D341Med (cell line): ENCODE measurements around the gene HCFC1R1.

ENCODE experiments used
- DNase-seq: peaks from one replicate; pipeline ENCODE4 v3.0.0; 2012; ENCODE audit warnings: low spot score

Gene HCFC1R1

DNA sequence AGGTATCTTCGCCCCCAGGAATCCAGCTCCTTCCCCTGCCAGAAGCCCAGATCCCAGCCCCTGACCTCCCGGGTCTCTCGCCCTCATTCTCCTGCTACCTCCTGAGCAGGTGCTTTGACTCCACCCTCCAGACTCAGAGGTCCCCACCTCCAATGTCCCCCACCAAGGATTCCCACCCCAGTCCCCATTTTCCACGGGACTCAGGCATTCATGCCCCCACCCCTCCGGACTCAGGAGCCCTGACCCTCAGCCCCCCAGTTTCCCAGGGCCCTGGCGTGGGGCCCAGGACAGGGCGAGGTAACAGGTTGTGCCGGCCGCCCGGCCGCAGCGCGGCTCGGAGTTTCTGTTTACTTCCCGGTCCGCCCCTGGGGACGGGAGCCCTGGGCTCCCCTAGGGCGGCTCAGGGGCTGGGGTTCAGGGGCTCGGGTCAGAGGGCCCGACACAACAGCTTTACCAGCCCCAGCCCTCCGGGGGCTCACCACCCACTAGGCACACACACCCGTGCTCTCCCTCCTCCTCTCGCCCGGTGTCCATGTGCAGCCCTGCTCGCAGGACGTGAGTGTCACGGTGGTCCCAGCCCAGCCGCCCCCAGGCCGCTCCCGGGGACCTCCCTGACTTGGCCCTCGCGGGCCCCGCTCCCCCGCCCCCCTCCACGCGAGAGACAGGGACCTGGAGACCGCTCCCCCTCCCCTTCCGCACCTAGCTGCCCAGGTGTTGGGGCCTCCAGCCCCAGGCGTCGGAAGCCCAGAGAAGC lies 12.4 kb upstream of the HCFC1R1 start:
- DNase-seq = no peak

DNA sequence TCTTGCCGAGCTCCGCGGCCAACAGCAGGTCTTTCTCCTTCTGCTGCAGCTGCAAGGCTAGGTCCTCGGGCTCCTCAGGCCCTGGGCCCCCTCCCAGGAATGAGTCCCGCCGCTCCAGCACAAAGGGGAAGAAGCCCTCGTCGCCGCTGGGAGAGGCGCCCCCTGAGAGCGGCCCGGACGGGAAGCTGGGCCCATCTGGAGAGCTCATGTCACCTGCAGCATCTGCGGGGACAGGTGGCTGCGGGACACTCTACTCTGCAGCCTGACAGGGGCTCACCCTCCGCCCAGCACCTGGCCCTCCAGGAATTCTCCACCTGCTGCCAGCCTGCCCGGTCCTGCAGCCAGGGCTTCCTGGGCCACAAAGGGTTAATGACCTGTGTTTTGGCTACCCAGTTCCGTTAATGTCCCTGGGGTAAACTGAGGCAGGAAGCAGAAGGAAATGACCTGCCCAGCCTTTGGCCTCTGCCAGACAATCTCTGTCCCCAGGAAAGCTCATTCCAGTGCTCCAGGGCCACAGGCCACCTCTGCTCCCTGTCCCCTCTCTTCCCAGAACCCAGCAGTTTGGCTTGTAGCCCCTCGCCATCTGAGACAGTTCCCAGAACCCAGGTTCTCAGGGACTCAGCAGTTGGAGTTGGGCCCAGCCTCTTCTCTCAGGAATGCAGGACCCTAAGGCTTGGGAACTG lies 11.7 kb upstream of the HCFC1R1 start:
- no peak for DNase-seq

DNA sequence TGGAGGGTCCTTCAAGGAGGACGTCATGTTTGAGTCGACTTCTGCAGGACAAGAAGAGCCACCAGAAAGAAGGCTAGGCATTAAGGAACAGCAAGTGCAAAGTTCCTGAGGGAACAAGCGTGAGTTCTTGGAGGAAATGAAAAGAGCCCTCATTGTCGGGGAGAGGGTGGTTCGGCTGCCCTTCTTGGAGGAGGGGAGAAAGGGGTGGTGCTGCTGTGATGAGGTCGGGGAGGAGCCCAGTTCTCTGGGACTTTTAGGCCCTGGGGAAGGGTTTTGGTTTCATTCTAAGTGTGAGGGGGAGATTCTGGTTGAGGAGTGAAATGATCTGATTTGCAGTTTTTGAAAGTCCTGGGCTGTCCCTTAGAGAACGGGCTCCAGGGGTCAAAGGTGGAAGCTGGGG lies 8.9 kb upstream of the HCFC1R1 start:
- no peak for DNase-seq

DNA sequence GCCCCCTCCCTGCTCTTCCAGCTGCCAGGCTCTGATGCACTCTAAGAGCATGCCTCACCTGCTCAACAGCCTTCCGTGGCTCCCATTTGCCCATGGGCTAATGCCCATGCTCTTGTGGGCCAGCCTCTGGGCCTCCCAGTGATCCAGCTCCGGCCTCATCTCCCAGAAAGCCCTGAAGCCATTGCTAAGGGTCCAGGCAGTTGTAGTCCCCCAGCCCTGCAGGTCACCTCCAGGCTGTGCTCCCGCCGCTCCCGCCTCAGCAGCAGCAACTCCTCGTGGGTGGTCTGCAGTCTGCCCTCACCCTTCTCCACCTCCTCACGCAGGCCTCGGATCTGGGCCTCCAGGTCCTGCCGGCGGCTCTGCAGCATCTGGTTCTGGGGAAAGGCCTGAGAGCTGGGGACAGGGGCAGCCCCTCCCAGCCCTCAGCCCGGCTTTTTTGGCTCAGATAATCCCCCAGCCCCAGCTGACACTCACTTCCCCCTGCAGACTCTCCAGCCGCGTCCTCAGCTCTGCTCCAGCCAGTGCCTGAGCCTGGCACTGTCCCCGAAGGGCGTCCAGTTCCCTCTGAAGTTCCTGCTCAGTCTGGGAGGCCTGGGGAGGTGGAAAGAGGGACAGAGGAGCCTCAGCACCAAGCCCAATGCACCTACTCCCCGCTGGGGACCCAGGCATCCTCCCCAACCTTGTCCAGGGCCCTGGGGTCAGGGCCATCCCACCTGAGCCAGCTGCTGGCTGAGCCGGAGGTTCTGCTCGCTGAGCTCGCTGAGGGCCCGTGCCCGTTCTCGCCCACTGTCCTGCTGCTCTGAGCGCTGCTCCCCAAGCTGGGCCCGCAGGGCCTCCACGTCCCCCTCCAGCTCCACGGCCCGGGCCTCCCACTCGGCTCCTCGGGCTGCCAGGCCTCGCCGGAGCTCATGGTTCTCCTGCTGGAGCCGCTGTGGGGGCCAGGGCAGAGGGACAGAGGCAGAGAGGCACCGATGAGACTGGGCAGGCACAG lies 6.8 kb upstream of the HCFC1R1 start:
- DNase-seq = no peak

DNA sequence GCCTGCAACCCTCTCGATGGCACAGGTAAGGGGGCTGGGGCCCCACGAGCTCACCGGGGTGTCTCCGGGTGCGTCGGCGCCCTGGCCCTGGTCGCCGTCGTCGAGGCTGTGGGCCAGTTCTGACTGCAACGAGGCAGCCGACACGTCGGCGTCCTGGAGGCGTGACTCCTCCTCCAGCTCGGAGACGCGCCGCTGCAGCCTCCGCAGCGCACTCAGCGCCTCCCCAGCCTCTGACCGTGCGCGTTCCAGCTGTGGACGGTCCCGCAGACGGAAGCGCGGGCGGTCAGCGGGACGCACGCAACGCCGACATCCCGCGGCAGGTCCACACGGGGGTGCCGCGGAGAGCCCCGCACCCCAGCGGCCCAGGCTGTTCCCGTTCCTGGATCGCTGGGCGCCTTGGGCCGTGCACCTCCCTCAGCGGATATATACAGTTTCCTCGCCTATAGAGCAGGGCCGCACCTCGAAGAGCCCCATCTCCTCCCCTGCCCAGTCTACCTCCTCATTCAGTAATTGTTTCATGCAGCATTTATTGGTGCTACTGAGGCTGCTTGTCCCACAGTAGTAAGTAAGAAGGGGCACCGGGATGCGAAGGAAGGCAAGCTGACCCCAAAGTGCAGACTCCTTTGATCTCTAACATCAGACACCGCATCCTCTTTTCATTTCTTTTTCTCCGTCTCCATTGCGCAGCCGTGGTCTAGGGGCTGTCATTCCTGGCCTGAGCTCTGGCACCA lies 5.9 kb upstream of the HCFC1R1 start:
- DNase-seq = no peak

DNA sequence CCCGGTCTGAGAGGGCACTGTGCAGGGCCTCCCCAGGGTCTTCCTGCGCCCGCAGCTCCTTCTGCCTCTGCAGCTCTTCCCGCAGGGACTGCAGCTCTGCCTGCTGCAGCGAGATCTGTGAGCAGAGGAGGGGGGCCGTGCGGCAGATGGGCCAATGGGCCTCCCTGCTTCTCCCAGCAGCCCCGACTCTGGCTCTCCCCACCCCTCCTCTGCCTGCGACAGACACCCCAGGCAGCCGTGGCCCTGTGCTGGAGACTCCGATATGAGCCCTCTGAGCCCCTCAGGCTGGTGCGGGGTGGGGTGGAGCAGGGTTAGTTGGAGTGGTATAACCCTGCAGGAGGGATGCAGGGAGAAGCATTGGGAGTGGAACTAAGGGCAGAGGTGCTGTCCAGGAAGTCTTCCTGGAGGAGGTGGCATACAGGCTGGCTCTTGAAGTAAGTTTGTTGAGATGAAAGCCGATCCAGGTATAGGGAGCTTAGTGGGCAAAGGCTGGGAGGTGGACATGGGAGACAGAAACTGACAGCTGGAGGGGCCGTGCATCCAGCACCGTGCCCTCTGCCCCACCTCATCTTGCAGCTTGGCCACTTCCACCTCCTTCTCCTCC lies 5.1 kb upstream of the HCFC1R1 start:
- DNase-seq = no peak

DNA sequence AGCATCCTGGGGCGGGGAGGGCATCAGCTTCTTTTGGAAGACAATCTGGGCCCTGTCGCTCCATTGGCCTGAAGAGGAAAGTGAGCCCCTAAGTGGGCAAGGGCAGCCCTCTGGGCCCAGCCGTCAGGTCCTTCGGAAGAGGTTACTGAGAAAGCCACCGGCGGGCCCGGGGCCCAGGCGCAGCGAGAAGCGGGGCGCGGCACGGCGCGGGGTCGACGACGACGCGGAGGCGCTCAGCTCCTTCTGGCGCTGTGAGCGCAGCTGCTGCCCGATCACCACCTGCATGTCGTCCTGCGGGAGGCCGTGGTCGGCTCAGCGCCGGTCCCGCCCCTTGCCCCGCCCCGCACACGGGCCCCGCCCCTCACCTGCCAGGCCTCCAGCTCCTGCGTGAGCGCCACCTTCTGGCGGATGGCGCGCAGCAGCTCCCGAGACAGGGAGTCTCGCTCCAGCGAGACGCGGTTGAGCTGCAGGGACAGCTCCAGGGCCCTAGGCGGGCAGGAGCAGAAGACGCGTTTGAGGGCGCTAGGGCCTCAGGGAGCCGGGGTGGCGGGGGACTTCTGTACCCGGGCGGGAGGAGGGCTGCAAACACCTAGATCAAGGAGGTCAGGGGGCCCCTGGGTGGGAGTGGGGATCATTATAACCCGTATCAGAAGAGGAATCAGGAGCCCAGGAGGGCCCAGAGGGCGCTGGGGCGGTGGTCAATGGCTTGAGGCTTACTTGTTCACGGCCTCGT lies 4.4 kb upstream of the HCFC1R1 start:
- peak; percentile 94 for DNase-seq

DNA sequence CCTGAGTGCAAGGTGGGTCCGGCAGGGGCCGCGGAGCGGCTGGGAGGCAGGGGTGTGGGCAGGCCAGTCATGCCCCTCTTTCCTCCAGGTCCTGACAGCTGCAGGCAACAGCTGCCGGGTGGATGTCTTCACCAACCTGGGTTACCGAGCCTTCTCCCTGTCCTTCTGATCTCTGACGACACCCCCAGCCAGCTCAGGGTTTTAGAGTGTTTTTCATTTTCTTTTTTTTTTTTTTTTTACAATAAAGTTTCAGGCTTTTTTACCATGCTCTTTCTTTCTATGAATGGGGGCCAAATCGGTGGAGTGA lies 3.7 kb upstream of the HCFC1R1 start:
- DNase-seq = no peak

DNA sequence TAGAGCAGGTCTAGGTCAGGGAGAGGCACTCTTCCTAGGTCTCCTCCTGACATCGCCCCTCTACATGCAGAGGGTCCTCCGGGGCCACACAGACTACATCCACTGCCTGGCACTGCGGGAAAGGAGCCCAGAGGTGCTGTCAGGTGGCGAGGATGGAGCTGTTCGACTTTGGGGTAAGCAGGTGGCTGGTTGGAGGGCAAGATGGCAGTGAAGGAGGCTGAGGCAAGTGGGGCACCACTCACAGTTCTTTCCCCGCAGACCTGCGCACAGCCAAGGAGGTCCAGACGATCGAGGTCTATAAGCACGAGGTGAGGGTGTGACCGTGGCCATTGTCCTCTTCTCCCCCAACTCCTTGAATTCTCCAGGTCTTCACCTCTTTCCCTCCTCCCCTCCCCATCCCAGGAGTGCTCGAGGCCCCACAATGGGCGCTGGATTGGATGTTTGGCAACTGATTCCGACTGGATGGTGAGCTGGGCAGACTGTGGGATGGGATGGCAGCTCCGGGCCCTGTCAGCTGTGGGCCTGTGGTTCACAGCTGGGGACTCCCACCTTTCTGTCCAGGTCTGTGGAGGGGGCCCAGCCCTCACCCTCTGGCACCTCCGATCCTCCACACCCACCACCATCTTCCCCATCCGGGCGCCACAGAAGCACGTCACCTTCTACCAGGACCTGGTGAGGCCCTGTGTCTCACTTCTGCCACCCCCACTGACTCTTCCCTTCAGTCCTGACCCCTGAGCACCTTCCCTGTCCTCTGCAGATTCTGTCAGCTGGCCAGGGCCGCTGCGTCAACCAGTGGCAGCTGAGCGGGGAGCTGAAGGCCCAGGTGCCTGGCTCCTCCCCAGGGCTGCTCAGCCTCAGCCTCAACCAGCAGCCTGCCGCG lies 3.1 kb upstream of the HCFC1R1 start:
- no peak for DNase-seq

DNA sequence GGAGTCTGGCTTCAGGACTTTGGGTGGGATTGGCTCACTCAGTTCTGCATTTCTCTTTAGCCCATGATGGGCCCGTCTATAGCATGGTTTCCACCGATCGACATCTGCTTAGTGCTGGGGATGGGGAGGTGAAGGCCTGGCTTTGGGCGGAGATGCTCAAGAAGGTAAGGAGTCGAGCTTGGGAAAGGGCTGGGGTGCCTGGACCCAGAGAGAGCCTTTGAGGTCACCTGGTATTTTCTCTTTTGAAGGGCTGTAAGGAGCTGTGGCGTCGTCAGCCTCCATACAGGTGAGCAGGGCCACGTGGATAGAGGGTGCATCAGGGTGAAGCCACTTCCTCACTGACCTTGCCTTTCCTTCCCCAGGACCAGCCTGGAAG lies 2.2 kb upstream of the HCFC1R1 start:
- no peak for DNase-seq

DNA sequence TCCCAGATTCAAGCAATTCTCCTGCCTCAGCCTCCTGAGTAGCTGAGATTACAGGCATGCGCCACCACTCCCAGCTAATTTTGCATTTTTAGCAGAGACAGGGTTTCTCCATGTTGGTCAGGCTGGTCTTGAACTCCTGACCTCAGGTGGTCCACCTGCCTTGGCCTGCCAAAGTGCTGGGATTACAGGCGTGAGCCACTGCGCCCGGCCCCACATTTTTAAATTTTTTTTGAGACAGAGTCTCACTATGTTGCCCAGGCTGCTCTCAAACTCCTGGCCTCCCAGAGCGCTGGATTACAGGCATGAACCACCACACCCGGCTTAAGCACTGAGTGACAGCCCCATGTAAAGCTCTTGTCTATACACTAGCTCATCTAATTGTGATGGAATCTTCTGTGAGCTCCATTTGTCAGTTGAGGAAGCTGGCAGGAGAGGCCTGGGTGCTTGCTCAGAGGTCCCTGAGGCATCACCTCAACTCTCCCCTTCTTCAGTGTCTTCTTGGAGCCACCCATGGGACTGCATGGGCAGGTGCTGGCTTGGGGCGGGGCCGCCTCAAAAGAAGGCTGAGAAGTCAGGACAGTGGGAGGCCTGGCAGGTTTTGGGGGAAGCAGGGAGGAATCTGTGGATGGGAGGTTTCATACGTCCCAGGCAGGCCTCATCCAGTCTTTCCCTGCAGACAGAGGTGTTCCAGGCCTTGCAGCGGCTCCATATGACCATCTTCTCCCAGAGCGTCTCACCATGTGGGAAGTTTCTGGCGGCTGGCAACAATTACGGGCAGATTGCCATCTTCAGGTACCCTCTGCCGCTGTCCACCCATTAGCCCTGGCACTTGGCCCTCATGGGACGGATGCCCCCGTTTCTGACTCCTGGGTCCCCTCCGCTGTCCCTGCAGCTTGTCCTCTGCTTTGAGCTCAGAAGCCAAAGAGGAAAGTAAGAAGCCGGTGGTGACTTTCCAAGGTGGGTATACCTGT lies 1.6 kb upstream of the HCFC1R1 start:
- no peak for DNase-seq

DNA sequence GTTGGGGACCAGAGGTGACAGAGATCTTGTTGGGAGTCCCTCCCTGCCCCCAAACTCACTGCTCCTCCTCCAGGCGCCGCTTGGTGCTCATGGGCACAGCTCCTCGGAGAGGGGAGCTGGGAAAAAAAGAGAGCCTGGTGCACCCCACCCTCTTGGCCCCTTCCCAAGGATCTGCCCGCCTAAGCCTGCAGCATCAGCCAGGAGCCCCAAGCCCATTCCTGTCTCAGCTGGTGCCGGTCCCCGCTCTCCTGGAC lies 400 bp downstream of the HCFC1R1 start:
- no peak for DNase-seq

DNA sequence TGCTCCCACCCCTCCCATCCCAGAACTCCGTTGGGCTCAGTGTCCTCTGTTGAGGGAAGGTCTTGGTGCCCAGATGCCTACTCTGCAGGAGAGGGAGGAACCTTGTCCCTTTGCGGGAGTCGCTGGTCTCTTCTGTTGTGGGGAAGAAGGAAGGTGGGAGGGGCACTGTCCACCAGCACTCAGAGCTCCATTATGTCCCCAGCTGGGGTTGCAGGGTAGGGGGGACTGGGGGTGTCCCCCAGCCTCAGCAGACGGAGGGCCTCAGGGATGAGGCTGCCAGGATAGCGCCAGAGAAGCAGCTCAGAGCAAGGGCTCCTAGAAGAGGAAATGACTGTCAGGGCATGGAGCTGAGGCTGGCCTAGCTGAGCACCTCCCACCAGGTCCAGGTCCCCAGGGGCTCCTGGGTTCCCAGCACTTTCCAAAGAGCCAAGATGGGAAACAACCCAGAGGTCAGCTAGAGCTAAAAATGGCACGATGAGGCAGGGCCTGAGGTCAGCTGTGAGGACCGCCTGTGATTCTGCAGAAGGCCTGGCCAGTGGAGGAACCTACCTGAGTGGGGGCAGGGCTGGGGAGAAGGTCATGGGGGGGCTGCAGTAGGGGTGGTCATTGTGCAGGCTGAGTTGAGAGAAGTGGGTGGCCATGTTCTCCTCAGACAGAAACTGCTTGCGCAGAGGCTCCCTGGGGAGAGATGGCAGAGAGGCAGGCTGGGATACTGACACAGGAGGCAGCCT lies 893 bp downstream of the HCFC1R1 start:
- DNase-seq = no peak

DNA sequence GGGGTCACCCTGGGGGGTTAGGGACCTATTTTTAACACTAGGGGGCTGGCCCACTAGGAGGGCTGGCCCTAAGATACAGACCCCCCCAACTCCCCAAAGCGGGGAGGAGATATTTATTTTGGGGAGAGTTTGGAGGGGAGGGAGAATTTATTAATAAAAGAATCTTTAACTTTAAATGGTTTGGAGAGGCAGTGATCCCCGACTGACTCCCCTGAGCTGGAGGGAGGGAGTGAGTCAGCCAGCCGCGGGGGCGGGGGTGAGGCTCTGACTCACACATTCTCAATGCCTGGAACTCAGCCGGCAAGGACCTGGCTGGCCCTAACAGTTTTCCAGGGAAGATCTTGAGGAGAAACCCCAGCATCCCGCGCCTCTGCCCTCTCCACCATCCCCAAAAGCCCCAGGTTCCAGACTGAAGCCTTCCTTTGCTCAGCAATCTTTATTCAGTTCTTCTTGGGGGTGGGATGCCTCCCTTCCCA lies 1.5 kb downstream of the HCFC1R1 start:
- DNase-seq = no peak

DNA sequence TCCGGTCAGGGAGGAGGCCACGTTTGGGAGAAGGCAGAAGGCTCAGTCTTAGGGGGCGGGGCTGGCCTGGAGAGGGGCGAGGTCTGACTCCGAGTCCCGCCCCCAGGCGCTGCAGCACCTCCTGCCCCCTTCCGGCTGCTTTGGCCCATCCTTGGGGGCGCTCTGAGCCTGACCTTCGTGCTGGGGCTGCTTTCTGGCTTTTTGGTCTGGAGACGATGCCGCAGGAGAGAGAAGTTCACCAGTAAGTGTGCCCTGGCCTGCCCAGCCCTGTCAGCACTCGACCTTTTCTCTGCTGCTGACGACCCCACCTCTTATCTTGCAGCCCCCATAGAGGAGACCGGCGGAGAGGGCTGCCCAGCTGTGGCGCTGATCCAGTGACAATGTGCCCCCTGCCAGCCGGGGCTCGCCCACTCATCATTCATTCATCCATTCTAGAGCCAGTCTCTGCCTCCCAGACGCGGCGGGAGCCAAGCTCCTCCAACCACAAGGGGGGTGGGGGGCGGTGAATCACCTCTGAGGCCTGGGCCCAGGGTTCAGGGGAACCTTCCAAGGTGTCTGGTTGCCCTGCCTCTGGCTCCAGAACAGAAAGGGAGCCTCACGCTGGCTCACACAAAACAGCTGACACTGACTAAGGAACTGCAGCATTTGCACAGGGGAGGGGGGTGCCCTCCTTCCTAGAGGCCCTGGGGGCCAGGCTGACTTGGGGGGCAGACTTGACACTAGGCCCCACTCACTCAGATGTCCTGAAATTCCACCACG lies 2.1 kb downstream of the HCFC1R1 start:
- DNase-seq = peak; percentile 77

DNA sequence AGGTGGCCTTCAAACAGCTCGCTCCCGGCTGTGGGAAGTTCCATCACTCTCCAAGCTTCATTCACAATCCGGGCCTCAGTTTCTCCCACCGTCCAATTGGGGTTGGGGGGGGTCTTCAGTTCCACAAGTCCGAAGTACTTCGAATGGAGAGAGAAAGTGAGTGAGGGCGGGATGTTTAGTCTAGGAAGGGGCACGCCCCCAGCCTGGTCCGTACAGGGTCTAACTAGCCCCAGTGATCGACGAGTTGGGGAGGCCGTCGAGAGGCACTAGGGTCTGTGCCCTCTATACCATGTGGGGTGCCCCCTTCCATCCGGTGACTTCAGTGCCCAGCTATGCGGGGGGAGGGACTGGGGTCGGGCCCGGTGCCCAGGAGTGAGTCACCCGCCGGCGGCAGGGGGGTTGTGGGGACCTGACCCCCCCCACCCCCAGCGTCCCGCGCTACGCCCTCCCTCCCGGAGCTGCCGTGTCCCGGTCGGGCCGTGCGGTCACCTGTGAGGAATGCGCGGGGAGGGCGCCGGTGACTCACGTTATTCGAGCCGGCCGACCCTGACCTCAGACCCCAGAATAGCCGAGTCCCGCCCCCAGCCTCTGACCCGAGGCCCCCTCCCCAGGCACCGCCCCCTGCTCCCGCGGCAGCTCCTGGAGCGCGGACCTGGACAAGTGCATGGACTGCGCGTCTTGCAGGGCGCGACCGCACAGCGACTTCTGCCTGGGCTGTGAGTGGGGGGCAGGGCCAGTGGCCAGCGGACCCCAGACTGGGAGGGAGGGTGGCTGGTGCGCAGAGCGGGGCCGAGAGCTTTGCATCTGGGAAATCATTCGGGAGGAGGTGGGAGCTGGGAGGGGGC lies 2.9 kb downstream of the HCFC1R1 start:
- no peak for DNase-seq

DNA sequence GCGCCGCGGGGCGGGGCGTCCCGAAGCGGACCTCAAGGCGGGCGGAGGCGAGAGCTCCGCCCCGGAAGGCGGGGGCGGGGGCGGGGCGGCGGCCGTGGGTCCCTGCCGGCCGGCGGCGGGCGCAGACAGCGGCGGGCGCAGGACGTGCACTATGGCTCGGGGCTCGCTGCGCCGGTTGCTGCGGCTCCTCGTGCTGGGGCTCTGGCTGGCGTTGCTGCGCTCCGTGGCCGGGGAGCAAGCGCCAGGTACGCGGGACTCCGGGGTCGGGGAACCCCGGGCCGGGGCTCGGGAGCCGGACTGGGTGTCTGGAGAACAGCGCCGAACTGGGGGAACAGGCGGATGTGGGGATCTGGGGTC lies 3.5 kb downstream of the HCFC1R1 start, which contains the start of gene TNFRSF12A:
Gene TNFRSF12A (plus strand): TSS at position 122 of the 357 bp plus-strand sequence. CDS start 30 bp downstream, at position 152.
- DNase-seq = peak; percentile 93
